NCI-H146 treated with DMSO at 0.1 percent for 48 hours (cell line): ENCODE data around the gene FCN2.

Experiments
- DNase-seq: peaks from one replicate; lab custom pipeline; 2025; ENCODE audit not compliant: unreplicated experiment; lab: John Stamatoyannopoulos, UW

Gene FCN2

GRCh38 chr9:134929193-134930158, 48.9 kb downstream of the FCN2 start:
- DNase-seq, result no peak

GRCh38 chr9:134930398-134930797, 49.8 kb downstream of the FCN2 start:
- no peak for DNase-seq

DNA sequence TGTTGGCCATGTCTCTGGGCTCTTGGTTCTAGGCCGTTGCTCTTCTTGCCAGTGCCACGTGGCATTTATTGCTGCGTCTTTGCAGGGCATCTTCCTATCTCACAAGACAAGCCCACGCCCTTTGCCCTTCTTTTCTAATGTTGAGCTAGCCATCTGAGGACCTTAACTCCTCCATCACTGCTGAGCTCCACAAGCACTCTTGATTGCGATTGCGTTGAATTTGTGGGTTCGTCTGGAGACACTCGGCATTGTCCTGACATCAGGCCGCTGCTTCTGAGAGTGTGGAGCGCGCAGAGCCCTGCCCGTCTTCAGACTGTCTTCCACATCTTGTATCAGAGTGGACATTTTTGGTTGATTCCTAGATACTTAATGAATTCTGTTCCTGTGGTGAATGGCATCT, 51.6 kb downstream of the FCN2 start:
- DNase-seq, result no peak

GRCh38 chr9:134932606-134933005, 52.0 kb downstream of the FCN2 start:
- no peak for DNase-seq

DNA sequence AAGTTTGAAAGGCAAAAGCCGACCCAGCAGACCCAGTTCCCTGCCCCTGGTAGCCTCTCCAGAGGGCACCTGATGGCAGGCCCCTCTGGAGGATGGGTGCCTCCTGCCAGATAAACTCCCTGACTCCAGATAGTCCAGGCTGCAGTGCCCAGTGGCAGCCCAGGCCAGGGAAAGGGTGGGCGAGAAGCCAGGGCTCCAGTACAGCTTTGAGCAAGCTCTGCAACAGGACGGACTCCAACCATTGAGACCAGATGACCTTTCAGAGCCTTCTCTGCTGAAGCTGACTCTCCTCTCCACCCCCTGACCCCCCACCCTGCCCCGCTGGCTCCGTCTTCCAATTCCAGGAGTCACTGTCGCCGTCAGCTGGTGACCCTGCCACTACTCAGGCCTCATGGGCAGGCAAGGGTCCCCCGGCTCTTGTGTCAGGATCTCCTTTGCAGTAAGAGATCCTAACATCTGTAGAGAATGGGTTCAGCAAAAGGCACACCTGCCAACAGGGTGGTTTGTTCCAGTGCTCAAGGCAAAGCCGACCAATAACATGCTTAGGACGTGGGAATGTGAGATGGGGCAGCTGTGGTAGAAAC, 52.6 kb downstream of the FCN2 start:
- no peak for DNase-seq

GRCh38 chr9:134935056-134935640, 54.5 kb downstream of the FCN2 start:
- no peak for DNase-seq

GRCh38 chr9:134935701-134936345, 55.2 kb downstream of the FCN2 start:
- no peak for DNase-seq

DNA sequence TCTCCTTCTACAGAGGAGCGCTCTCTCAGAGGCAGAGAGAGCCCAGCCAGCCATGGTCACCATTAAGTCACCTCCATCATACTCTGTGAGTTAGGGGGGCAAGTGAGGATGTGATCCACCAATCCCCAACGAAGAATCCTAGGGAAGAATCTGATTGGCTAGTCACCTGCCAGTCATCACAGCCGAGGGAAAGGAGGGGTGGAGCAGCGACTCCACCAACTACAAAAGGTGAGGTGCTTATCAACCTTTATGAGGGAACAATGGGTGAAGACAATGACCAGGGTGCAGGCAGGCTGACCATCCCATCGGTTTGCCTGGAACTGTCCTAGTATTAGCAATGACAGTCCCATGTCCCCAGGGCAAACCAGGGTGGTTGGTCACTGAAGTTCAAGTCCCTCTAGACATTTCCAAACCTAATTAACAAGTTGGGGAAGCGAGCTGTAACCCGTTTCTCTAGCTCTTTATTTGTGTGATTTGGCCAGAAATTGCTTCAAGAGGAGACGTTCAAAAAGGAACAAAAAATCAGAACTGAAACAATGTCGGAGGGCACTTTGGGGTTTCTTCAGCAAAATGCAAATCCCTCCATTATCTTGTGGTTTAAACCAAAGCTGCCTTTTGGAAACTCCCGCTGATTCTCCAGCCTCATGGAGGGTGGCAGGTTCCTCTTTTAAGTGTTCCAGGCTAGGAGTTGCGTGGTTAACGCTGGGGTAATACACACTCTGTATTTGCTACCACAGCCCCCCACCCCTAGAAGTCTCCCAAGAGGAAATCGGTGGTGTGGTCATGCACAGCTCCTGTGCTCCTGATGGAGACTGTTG, 55.9 kb downstream of the FCN2 start:
- no peak for DNase-seq
